ENCODE data around the gene TTLL5. TPM values are rescaled to one million over a fixed set of nuclear protein-coding genes. Genes with fewer than 3 reads are reported as not detected.

TTLL5 gene
- total RNA-seq, 2 experiments from 2014 or later = 19.8 to 26.4 TPM

GRCh38 chr14:75985618-75986438, 324.8 kb downstream of the TTLL5 start, which contains the start of gene IFT43:
IFT43 (plus strand) TSS chr14:75985763; CDS start chr14:75985787, 24 bp downstream.
- Mint-ChIP-seq H3K4me3 (peak within 1 kb of the TSS; percentile 93), H3K4me1 (ENCODE audit: low read depth) (peaks cover 32% of the 10 kb centered on the region), H3K9me3 (no peaks in the 10 kb centered on the region), H3K36me3 (ENCODE audit: low read depth) (peaks cover 11% of the 10 kb centered on the region), H3K27ac (peak within 1 kb of the TSS; percentile 74), H3K27me3 (no peaks in the 10 kb centered on the region)
- Histone ChIP-seq H3K4me3 (ENCODE audit: low read length) (peak within 1 kb of the TSS; percentile 83), H3K36me3 (ENCODE audit: insufficient read depth, low read length) (peaks cover 4% of the 10 kb centered on the region), H3K27me3 (ENCODE audit: control insufficient read depth in 1 of 2, insufficient read depth in 2 of 2, low read length in 2 of 2) (no peaks in the 10 kb centered on the region), H3K4me1 (ENCODE audit: insufficient read depth, low read length) (peaks cover 28% of the 10 kb centered on the region), H3K9me3 (ENCODE audit: control insufficient read depth in 1 of 2, insufficient read depth in 1 of 2, low read length in 2 of 2) (no peaks in the 10 kb centered on the region), H3K27ac (ENCODE audit: low read depth in 1 of 2, low read length in 2 of 2) (peak within 1 kb of the TSS; percentile 64 to 65)
- POLR2A ChIA-PET = interaction anchor here (0.5 to 1.5 kb wide), 4 partner anchors 80 to 652 kb away, joined by 3 to 8 read pairs (median 4); partner anchors contain the start of genes ERG28 and TTLL5
- CTCF ChIA-PET = interaction anchor here (0.6 to 2.4 kb wide), 2 partner anchors 80 to 358 kb away, joined by 3 to 11 read pairs; no protein-coding TSS in a partner anchor
- ATAC-seq (ENCODE audit: poor library complexity) (peak; percentile 68), DNase-seq (peak; percentile 79 to 94 (median 90))
- no peak for TF ChIP-seq CTCF (IDR thresholded peaks at IDR 0.05)
- intact Hi-C loops (cut with DNase I, micrococcal nuclease) = loop anchor here (2.0 to 10.0 kb wide), 5 partner anchors 321 to 1109 kb away; partner anchors contain the start of genes ANGEL1 (in 1 of the 2), CIPC (in 1 of the 2), EIF2B2 (in 1 of the 2) and FLVCR2 (in 1 of the 2)

- ChIA-PET CTCF (interaction anchor here (0.6 to 2.4 kb wide), 2 partner anchors 80 to 357 kb away, joined by 3 to 11 read pairs; no protein-coding TSS in a partner anchor), POLR2A (no interaction called here)
- Histone ChIP-seq H3K9me3 (ENCODE audit: control insufficient read depth in 1 of 2, insufficient read depth in 1 of 2, low read length in 2 of 2) (no peaks in the 10 kb centered on the region), H3K4me3 (ENCODE audit: low read length) (peak overlapping the region; percentile 83), H3K27me3 (ENCODE audit: control insufficient read depth in 1 of 2, insufficient read depth in 2 of 2, low read length in 2 of 2) (no peaks in the 10 kb centered on the region), H3K27ac (ENCODE audit: low read depth in 1 of 2, low read length in 2 of 2) (no peak overlapping the region), H3K36me3 (ENCODE audit: insufficient read depth, low read length) (peaks cover 6% of the 10 kb centered on the region), H3K4me1 (ENCODE audit: insufficient read depth, low read length) (peaks cover 22% of the 10 kb centered on the region)
- Mint-ChIP-seq H3K27me3 (no peaks in the 10 kb centered on the region), H3K27ac (peak overlapping the region; percentile 74), H3K4me3 (peak overlapping the region; percentile 93), H3K4me1 (ENCODE audit: low read depth) (peaks cover 26% of the 10 kb centered on the region), H3K9me3 (no peaks in the 10 kb centered on the region), H3K36me3 (ENCODE audit: low read depth) (peaks cover 11% of the 10 kb centered on the region)
- DNase-seq = no peak
- no peak for ATAC-seq (ENCODE audit: poor library complexity)
- intact Hi-C loops (cut with DNase I, micrococcal nuclease) = loop anchor here (5.0 to 10.0 kb wide), 4 partner anchors 412 to 1108 kb away; partner anchors contain the start of genes ANGEL1 (in 1 of the 2), CIPC (in 1 of the 2), EIF2B2 (in 1 of the 2) and FLVCR2 (in 1 of the 2)
- TF ChIP-seq CTCF (IDR thresholded peaks at IDR 0.05) = no peak
These were observed 325.4 kb downstream of the TTLL5 start for GRCh38 chr14:75986439-75986765.

- POLR2A ChIA-PET = no interaction called here
These were observed 326.3 kb downstream of the TTLL5 start for GRCh38 chr14:75987201-75987970.

More at GRCh38 chr14:75987201-75987970, 326.3 kb downstream of the TTLL5 start:
- Histone ChIP-seq H3K27me3 (ENCODE audit: control insufficient read depth in 1 of 2, insufficient read depth in 2 of 2, low read length in 2 of 2) (no peaks in the 10 kb centered on the region), H3K27ac (ENCODE audit: low read depth in 1 of 2, low read length in 2 of 2) (no peak overlapping the region), H3K4me1 (ENCODE audit: insufficient read depth, low read length) (peaks cover 18% of the 10 kb centered on the region), H3K9me3 (ENCODE audit: control insufficient read depth in 1 of 2, insufficient read depth in 1 of 2, low read length in 2 of 2) (no peaks in the 10 kb centered on the region), H3K4me3 (ENCODE audit: low read length) (no peak overlapping the region), H3K36me3 (ENCODE audit: insufficient read depth, low read length) (peaks cover 9% of the 10 kb centered on the region)
- H3K36me3 Mint-ChIP-seq (ENCODE audit: low read depth) = peaks cover 20% of the 10 kb centered on the region
- H3K27ac Mint-ChIP-seq = no peak overlapping the region
- intact Hi-C loops (cut with DNase I, micrococcal nuclease) = loop anchor here (5.0 to 10.0 kb wide), 4 partner anchors 413 to 1107 kb away; partner anchors contain the start of genes ANGEL1 (in 1 of the 2), CIPC (in 1 of the 2), EIF2B2 (in 1 of the 2) and FLVCR2 (in 1 of the 2)
- peaks cover 20% of the 10 kb centered on the region for H3K4me1 Mint-ChIP-seq (ENCODE audit: low read depth)
- ATAC-seq (ENCODE audit: poor library complexity) (no peak), DNase-seq (no peak)
- TF ChIP-seq CTCF (IDR thresholded peaks at IDR 0.05) = no peak
- CTCF ChIA-PET = no interaction called here
- H3K9me3 Mint-ChIP-seq = no peaks in the 10 kb centered on the region
- H3K4me3 Mint-ChIP-seq = peak overlapping the region; percentile 51
- H3K27me3 Mint-ChIP-seq = no peaks in the 10 kb centered on the region

Data from CD4-positive, alpha-beta T cell (primary cell).